ENCODE measurements around the gene SHB. TPM values are rescaled to one million over a fixed set of nuclear protein-coding genes. Genes with fewer than 3 reads are reported as not detected.

SHB gene
- total RNA-seq, 1 experiment from 2014 or later, result 29.6 TPM

GRCh38 chr9:37925786-37926736 is 143.0 kb downstream of the SHB start:
- no TSS peak for BruUV-seq (replicated peaks)
- TF ChIP-seq, protein P1, sequence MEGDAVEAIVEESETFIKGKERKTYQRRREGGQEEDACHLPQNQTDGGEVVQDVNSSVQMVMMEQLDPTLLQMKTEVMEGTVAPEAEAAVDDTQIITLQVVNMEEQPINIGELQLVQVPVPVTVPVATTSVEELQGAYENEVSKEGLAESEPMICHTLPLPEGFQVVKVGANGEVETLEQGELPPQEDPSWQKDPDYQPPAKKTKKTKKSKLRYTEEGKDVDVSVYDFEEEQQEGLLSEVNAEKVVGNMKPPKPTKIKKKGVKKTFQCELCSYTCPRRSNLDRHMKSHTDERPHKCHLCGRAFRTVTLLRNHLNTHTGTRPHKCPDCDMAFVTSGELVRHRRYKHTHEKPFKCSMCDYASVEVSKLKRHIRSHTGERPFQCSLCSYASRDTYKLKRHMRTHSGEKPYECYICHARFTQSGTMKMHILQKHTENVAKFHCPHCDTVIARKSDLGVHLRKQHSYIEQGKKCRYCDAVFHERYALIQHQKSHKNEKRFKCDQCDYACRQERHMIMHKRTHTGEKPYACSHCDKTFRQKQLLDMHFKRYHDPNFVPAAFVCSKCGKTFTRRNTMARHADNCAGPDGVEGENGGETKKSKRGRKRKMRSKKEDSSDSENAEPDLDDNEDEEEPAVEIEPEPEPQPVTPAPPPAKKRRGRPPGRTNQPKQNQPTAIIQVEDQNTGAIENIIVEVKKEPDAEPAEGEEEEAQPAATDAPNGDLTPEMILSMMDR (IDR thresholded peaks at IDR 0.05; ENCODE audit: unreplicated experiment), result no peak
- ChIA-PET CTCF (interaction anchor here (1.0 to 1.1 kb wide), 3 partner anchors 10 to 13 kb away, joined by 3 to 4 read pairs (median 4); no protein-coding TSS in a partner anchor), POLR2A (interaction anchor here (0.6 kb wide), 1 partner anchor 98 kb away, joined by 3 read pairs; no protein-coding TSS in a partner anchor)
- Mint-ChIP-seq H3K36me3 (ENCODE audit: insufficient read depth, unreplicated experiment) (peaks cover 8% of the 10 kb centered on the region), H3K4me3 (ENCODE audit: unreplicated experiment) (no peak overlapping the region), H3K4me1 (ENCODE audit: insufficient read depth, unreplicated experiment) (peaks cover 27% of the 10 kb centered on the region), H3K27me3 (ENCODE audit: insufficient read depth, unreplicated experiment) (no peaks in the 10 kb centered on the region), H3K27ac (ENCODE audit: low read depth, unreplicated experiment) (no peak overlapping the region), H3K9me3 (ENCODE audit: unreplicated experiment) (no peaks in the 10 kb centered on the region)
- DNase-seq (ENCODE audit: unreplicated experiment), result peak; percentile 41
- intact Hi-C loops (cut with micrococcal nuclease), result no loop called here

GRCh38 chr9:37925006-37925405 is 144.0 kb downstream of the SHB start:
- ChIA-PET POLR2A (interaction anchor here (0.8 kb wide), 1 partner anchor 22 kb away, joined by 3 read pairs; no protein-coding TSS in a partner anchor), CTCF (interaction anchor here (0.6 to 1.3 kb wide), 6 partner anchors 8 to 129 kb away, joined by 3 to 6 read pairs (median 4); no protein-coding TSS in a partner anchor)
- no peak overlapping the region for H3K4me3 Mint-ChIP-seq (ENCODE audit: unreplicated experiment)
- H3K36me3 Mint-ChIP-seq (ENCODE audit: insufficient read depth, unreplicated experiment), result peaks cover 8% of the 10 kb centered on the region
- DNase-seq (ENCODE audit: unreplicated experiment), result no peak
- H3K27ac Mint-ChIP-seq (ENCODE audit: low read depth, unreplicated experiment), result no peak overlapping the region
- intact Hi-C loops (cut with micrococcal nuclease), result no loop called here
- no peaks in the 10 kb centered on the region for H3K9me3 Mint-ChIP-seq (ENCODE audit: unreplicated experiment)
- no TSS peak for BruUV-seq (replicated peaks)
- H3K4me1 Mint-ChIP-seq (ENCODE audit: insufficient read depth, unreplicated experiment), result peaks cover 28% of the 10 kb centered on the region
- H3K27me3 Mint-ChIP-seq (ENCODE audit: insufficient read depth, unreplicated experiment), result no peaks in the 10 kb centered on the region
- TF ChIP-seq, protein P1 (IDR thresholded peaks at IDR 0.05; ENCODE audit: unreplicated experiment), result no peak

DNA sequence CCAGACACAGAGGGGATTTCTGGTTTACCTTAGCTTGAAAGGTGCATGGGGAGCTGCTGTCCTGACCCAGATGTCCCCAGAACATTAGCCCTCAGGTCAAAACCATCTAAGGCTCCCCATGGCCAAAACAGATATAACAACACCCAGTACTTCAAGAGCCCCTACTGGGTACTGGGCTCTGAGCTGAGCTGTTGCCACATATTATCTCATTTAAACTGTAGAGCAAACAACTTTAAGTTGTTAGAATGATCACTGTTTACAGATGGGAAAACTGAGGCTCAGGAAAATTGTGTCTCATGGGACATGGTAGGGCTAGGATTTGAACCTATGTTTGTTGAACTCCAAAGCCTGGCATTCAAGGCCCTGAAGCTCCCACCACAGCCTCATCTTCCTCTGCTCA is 144.5 kb downstream of the SHB start:
- intact Hi-C loops (cut with micrococcal nuclease), result loop anchor here (5.0 kb wide), 1 partner anchor 83 kb away; no protein-coding TSS in a partner anchor
- peaks cover 23% of the 10 kb centered on the region for H3K4me1 Mint-ChIP-seq (ENCODE audit: insufficient read depth, unreplicated experiment)
- no peak overlapping the region for H3K27ac Mint-ChIP-seq (ENCODE audit: low read depth, unreplicated experiment)
- H3K4me3 Mint-ChIP-seq (ENCODE audit: unreplicated experiment), result no peak overlapping the region
- BruUV-seq (replicated peaks), result no TSS peak
- TF ChIP-seq, protein P1 (IDR thresholded peaks at IDR 0.05; ENCODE audit: unreplicated experiment), result no peak
- DNase-seq (ENCODE audit: unreplicated experiment), result no peak
- no peaks in the 10 kb centered on the region for H3K27me3 Mint-ChIP-seq (ENCODE audit: insufficient read depth, unreplicated experiment)
- POLR2A ChIA-PET, result interaction anchor here (0.8 kb wide), 1 partner anchor 21 kb away, joined by 3 read pairs; no protein-coding TSS in a partner anchor
- CTCF ChIA-PET, result interaction anchor here (0.6 to 1.3 kb wide), 7 partner anchors 9 to 237 kb away, joined by 3 to 6 read pairs (median 3); no protein-coding TSS in a partner anchor
- no peaks in the 10 kb centered on the region for H3K9me3 Mint-ChIP-seq (ENCODE audit: unreplicated experiment)
- peaks cover 8% of the 10 kb centered on the region for H3K36me3 Mint-ChIP-seq (ENCODE audit: insufficient read depth, unreplicated experiment)
